Peyer's patch (tissue), 4 donors: Measurements from ENCODE around the gene EYA2.

Source experiments
- CTCF ChIP-seq, 6 experiments: fragments of 450-650 bp in 4 of 6; fragments of 200-600 bp in 2 of 6; sonication (generic) in 1 of 6; IDR thresholded peaks; one replicate each; pipeline ENCODE4 v1.5.1; 2017 to 2019; ENCODE audit warnings: antibody characterized with exemption in 6 of 6, mild to moderate bottlenecking in 3 of 6, moderate library complexity in 1 of 6
- POLR2A ChIP-seq, 2 donors: fragments of 450-650 bp; IDR thresholded peaks; one replicate each; pipeline ENCODE4 v1.5.1; 2017; ENCODE audit warnings: antibody characterized with exemption in 2 of 2, mild to moderate bottlenecking in 2 of 2, moderate library complexity in 2 of 2

GRCh38 chr20:47211036-47211435 lies 316.4 kb downstream of the EYA2 start:
- TF ChIP-seq CTCF (IDR thresholded peaks at IDR 0.05) (no peak), POLR2A (IDR thresholded peaks at IDR 0.05) (no peak)
